Activated T-helper 2 cell treated with anti-CD3 and anti-CD28 coated beads, Interferon-gamma antibody, Interleukin-2, Interleukin-4, amounts not matched to agents 10 μg/mL and 5 μg/mL and 100 μg/mL, durations not matched to agents 14 hours and 24 hours and 36 hours (primary cell): ENCODE results near the gene PPP6C. TPM values are rescaled to one million over a fixed set of nuclear protein-coding genes. Genes with fewer than 3 reads are reported as not detected.
"Not testable (repeated sequence)": the region's sequence is repeated elsewhere in the genome, so short reads cannot be mapped to it uniquely, and the experiment has no call there.

Experiments used
- DNase-seq: peaks from one replicate; pipeline ENCODE4 v3.0.0; 2021; ENCODE audit warnings: low spot score
- H3K27ac Mint-ChIP-seq: one replicate; pipeline ENCODE4 v1.8.0; 2021; ENCODE audit warnings: mixed read lengths
- H3K27me3 Mint-ChIP-seq: one replicate; pipeline ENCODE4 v1.8.0; 2021; ENCODE audit warnings: low read depth, mixed read lengths
- H3K36me3 Mint-ChIP-seq: one replicate; pipeline ENCODE4 v1.8.0; 2021; ENCODE audit warnings: low read depth, mixed read lengths
- H3K4me1 Mint-ChIP-seq: one replicate; pipeline ENCODE4 v1.8.0; 2021; ENCODE audit warnings: low read depth, mixed read lengths
- H3K4me3 Mint-ChIP-seq: one replicate; pipeline ENCODE4 v1.8.0; 2021; ENCODE audit warnings: low read depth, mild to moderate bottlenecking, moderate library complexity, mixed read lengths
- H3K9me3 Mint-ChIP-seq: one replicate; pipeline ENCODE4 v1.8.0; 2021; ENCODE audit warnings: mixed read lengths
- intact Hi-C: fragments of 100-400 bp; cut with micrococcal nuclease; formaldehyde crosslinking; loops from one replicate; pipeline ENCODE4 v1.15.1; 2023
- total RNA-seq: library from RNA; stranded (reverse); gene quantifications from 2 replicates; pipeline ENCODE4 v1.2.3, GENCODE V29; 2022

The PPP6C gene
- total RNA-seq, 1 donor from 2014 or later, result 44.9 TPM

DNA sequence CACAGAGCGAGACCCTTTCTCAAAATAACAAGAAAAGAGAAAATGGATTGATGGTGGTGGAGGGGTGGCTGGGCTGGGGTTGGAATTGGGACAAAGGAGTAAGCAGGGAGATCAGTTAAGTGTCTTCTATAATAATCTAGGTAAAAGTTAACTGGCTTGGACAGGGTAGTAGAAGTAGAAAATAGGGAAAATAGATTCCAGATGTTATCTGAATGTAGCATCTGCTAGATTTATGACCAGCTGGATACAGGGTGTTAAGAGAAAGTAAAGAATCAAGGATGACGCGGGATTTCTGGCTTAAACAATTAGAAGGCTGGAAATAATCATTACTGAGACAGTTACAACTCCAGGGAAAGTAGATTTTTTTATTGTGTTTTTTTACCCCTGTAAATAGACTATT lies 13.0 kb downstream of the PPP6C start:
- H3K36me3 Mint-ChIP-seq, result peaks cover 19% of the 10 kb centered on the region
- intact Hi-C loops, result no loop called here
- H3K4me1 Mint-ChIP-seq, result peaks cover 29% of the 10 kb centered on the region

GRCh38 chr9:125172031-125172755 lies 17.4 kb downstream of the PPP6C start:
- intact Hi-C loops, result no loop called here
- H3K27ac Mint-ChIP-seq, result no peak overlapping the region
- H3K9me3 Mint-ChIP-seq, result no peaks in the 10 kb centered on the region
- H3K4me1 Mint-ChIP-seq, result peaks cover 16% of the 10 kb centered on the region
- H3K36me3 Mint-ChIP-seq, result peaks cover 36% of the 10 kb centered on the region
- no peak for DNase-seq
- H3K4me3 Mint-ChIP-seq, result no peak overlapping the region
- no peaks in the 10 kb centered on the region for H3K27me3 Mint-ChIP-seq

More for the DNA sequence above, 13.0 kb downstream of the PPP6C start:
- no peaks in the 10 kb centered on the region for H3K9me3 Mint-ChIP-seq
- H3K27ac Mint-ChIP-seq, result peak overlapping the region; percentile 5
- DNase-seq, result no peak
- no peak overlapping the region for H3K4me3 Mint-ChIP-seq
- no peaks in the 10 kb centered on the region for H3K27me3 Mint-ChIP-seq

- H3K36me3 Mint-ChIP-seq, result peaks cover 39% of the 10 kb centered on the region
- DNase-seq, result no peak
- H3K27ac Mint-ChIP-seq, result no peak overlapping the region
- intact Hi-C loops, result no loop called here
- no peaks in the 10 kb centered on the region for H3K27me3 Mint-ChIP-seq
- no peaks in the 10 kb centered on the region for H3K9me3 Mint-ChIP-seq
- H3K4me3 Mint-ChIP-seq, result no peak overlapping the region
- peaks cover 13% of the 10 kb centered on the region for H3K4me1 Mint-ChIP-seq
Observed at GRCh38 chr9:125169895-125170294, 19.7 kb downstream of the PPP6C start.

DNA sequence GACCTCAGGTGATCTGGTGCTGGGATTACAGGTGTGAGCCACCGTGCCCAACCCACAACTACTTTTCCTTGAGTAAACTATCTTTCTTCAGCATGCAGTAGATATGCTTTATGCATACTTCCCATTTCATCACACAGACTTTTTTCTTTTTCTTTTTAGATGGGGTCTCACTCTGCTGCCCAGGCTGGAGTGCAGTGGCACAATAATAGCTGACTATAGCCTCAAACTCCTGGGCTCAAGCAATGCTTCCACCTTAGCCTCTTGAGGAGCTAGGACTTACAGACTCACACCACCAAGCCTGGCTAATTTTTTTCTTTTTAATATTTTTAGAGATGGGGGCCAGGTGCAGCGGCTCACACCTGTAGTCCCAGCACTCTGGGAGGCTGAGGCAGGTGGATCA lies 22.8 kb downstream of the PPP6C start:
- Mint-ChIP-seq H3K27ac (no peak overlapping the region), H3K4me3 (no peak overlapping the region), H3K9me3 (no peaks in the 10 kb centered on the region), H3K4me1 (peaks cover 3% of the 10 kb centered on the region), H3K27me3 (no peaks in the 10 kb centered on the region), H3K36me3 (peaks cover 27% of the 10 kb centered on the region)
- DNase-seq, result no peak
- intact Hi-C loops, result no loop called here

DNA sequence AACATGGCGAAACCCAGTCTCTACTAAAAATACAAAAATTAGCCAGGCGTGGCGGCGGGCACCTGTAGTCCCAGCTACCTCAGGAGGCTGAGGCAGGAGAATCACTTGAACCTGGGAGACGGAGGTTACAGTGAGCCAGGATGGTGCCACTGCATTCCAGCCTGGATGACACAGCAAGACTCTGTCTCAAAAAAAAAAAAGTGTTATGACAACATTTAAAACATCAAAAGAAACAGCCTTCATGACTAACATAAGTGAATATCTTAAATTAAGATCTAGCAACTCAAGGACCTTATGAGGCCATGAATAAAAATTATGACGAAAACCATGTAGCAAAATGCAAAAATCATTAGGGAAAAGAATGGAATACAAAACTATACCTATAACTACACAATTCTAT lies 26.7 kb downstream of the PPP6C start:
- H3K27me3 Mint-ChIP-seq, intact Hi-C loops, H3K4me3 Mint-ChIP-seq, H3K27ac Mint-ChIP-seq, H3K4me1 Mint-ChIP-seq, DNase-seq, H3K9me3 Mint-ChIP-seq: not testable (repeated sequence)
- peaks cover 16% of the 10 kb centered on the region for H3K36me3 Mint-ChIP-seq

- Mint-ChIP-seq H3K4me3 (no peak overlapping the region), H3K9me3 (no peaks in the 10 kb centered on the region), H3K4me1 (peaks cover 2% of the 10 kb centered on the region), H3K27me3 (no peaks in the 10 kb centered on the region), H3K27ac (peak overlapping the region; percentile 72), H3K36me3 (peaks cover 23% of the 10 kb centered on the region)
- intact Hi-C loops, result no loop called here
- no peak for DNase-seq
Observed at GRCh38 chr9:125161284-125161918, 28.2 kb downstream of the PPP6C start.

DNA sequence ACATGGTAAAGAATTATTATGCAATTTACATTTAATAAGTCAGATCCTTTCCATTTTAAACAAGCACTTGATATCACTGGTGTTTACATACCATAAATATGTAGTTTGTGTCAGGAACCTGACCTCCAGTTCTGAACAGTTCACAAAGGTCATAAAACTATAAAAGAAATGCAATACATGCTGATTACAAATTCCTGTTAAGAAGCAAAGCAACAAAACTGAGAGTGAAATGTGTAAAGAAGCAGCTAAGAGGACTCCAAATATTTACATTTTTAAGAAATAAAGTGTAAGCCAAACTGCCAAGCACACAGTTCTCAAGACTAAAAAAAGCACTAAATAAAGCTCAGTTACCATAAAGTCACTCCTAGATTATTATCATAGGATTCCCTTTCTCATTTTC lies 28.9 kb downstream of the PPP6C start:
- intact Hi-C loops, result no loop called here
- no peaks in the 10 kb centered on the region for H3K9me3 Mint-ChIP-seq
- DNase-seq, result no peak
- H3K4me1 Mint-ChIP-seq, result peaks cover 2% of the 10 kb centered on the region
- H3K27ac Mint-ChIP-seq, result peak overlapping the region; percentile 72
- peaks cover 23% of the 10 kb centered on the region for H3K36me3 Mint-ChIP-seq
- no peak overlapping the region for H3K4me3 Mint-ChIP-seq
- no peaks in the 10 kb centered on the region for H3K27me3 Mint-ChIP-seq

GRCh38 chr9:125156551-125156950 lies 33.1 kb downstream of the PPP6C start:
- peaks cover 35% of the 10 kb centered on the region for H3K36me3 Mint-ChIP-seq
- no peaks in the 10 kb centered on the region for H3K9me3 Mint-ChIP-seq
- no peak overlapping the region for H3K27ac Mint-ChIP-seq
- H3K27me3 Mint-ChIP-seq, result no peaks in the 10 kb centered on the region
- H3K4me3 Mint-ChIP-seq, result no peak overlapping the region
- no peak for DNase-seq
- peaks cover 2% of the 10 kb centered on the region for H3K4me1 Mint-ChIP-seq
- intact Hi-C loops, result no loop called here

DNA sequence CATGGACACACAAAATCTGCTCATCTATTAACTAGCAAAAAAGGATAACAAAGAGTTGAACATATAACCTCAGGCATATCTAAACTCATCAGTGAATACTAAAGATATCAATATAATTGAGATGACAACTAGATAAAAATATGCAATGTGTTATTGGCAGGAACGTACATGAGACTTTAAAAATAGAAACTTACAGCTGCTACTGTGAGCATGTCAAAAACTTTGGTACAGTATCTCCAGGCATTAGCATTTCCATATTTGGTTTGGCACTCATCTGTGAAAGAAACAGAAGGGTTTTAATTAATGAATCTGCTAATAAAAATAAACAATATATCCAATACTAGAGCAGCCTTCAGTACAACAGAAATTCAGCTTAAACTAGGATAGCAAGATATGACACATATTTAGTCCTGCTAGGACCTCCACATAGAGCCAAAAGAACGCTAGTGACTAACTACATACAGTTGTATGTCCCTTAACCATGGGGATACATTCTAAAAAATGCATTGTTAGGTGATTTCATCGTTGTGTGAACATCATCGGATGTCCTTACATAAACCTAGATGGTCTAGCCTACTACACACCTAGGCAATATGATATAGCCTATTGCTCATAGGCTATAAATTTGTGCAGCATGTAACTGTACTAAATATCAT lies 35.8 kb downstream of the PPP6C start:
- Mint-ChIP-seq H3K9me3 (no peaks in the 10 kb centered on the region), H3K4me1 (peaks cover 4% of the 10 kb centered on the region), H3K36me3 (peaks cover 46% of the 10 kb centered on the region), H3K27ac (no peak overlapping the region), H3K4me3 (no peak overlapping the region), H3K27me3 (no peaks in the 10 kb centered on the region)
- intact Hi-C loops, result no loop called here
- no peak for DNase-seq

DNA sequence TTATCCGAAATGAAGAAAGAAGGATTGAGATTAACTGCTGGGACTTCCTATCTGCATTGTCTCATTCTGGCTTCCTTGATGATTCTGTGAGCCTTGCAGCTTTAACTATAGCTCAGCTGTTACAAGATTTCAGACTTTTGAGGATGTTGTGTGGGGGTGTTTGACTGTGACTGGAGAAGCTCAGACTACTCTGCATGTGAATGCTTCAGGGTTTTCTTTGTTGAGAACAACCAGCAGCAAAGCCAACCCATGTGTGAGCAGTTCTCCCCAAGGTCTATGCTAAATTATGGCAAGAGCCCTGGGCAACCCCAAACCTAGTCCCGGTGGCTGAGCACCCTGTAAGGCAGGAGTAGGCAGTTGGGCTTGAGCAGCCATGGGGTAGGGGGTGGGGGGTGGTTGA lies 37.9 kb downstream of the PPP6C start:
- DNase-seq, result no peak
- no peaks in the 10 kb centered on the region for H3K27me3 Mint-ChIP-seq
- peaks cover 7% of the 10 kb centered on the region for H3K4me1 Mint-ChIP-seq
- H3K36me3 Mint-ChIP-seq, result peaks cover 41% of the 10 kb centered on the region
- no peaks in the 10 kb centered on the region for H3K9me3 Mint-ChIP-seq
- H3K27ac Mint-ChIP-seq, result no peak overlapping the region
- no peak overlapping the region for H3K4me3 Mint-ChIP-seq
- intact Hi-C loops, result no loop called here

GRCh38 chr9:125150349-125151245 lies 39.0 kb downstream of the PPP6C start:
- intact Hi-C loops, result no loop called here
- peaks cover 12% of the 10 kb centered on the region for H3K4me1 Mint-ChIP-seq
- no peak overlapping the region for H3K4me3 Mint-ChIP-seq
- H3K9me3 Mint-ChIP-seq, result no peaks in the 10 kb centered on the region
- no peaks in the 10 kb centered on the region for H3K27me3 Mint-ChIP-seq
- no peak for DNase-seq
- peaks cover 39% of the 10 kb centered on the region for H3K36me3 Mint-ChIP-seq
- no peak overlapping the region for H3K27ac Mint-ChIP-seq

- H3K36me3 Mint-ChIP-seq, result peaks cover 25% of the 10 kb centered on the region
- no peak overlapping the region for H3K4me3 Mint-ChIP-seq
- H3K4me1 Mint-ChIP-seq, result peaks cover 19% of the 10 kb centered on the region
- no peaks in the 10 kb centered on the region for H3K27me3 Mint-ChIP-seq
- H3K27ac Mint-ChIP-seq, result no peak overlapping the region
- H3K9me3 Mint-ChIP-seq, result no peaks in the 10 kb centered on the region
- DNase-seq, result no peak
- intact Hi-C loops, result no loop called here
Observed at GRCh38 chr9:125147401-125147951, 42.1 kb downstream of the PPP6C start.
